OCI-LY7 (cell line): Measurements from ENCODE around the gene ZIM2.

Experiments
- EZH2phosphoT487 ChIP-seq: fragments of 200-600 bp; sonication (generic); IDR thresholded peaks from 2 replicates; pipeline ENCODE4 v1.6.1; 2018; ENCODE audit warnings: low read depth, borderline replicate concordance, mild to moderate bottlenecking, mixed run types, antibody characterized with exemption, low read length, moderate library complexity, mixed read lengths
- TF ChIP-seq, protein P1 (sequence below): fragments of 200-600 bp; sonication (generic); conservative IDR thresholded peaks from 2 replicates; pipeline ENCODE4 v1.5.1; 2014; ENCODE audit warnings: mild to moderate bottlenecking, antibody characterized with exemption, low read length, moderate library complexity, mixed read lengths

DNA sequence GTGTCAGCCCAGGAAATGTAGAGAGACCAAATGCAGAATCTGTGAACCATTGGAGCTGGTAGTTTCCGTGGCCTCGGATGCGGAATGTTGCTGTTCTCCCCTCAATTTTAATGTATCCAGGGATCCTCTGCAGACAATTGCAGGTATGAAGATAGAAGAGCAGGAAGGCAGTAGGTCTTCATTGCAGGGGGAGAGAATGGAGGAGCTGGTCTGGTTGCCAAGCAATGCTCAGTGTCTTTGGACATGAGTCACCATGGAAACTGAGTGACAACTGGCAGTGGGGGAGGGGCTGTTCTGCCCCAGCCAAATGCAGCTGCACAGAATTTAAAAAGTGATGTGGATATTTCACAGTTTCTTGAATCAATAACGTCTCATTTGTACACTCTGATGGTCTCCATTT lies 112.8 kb downstream of the ZIM2 start:
- TF ChIP-seq, protein P1, sequence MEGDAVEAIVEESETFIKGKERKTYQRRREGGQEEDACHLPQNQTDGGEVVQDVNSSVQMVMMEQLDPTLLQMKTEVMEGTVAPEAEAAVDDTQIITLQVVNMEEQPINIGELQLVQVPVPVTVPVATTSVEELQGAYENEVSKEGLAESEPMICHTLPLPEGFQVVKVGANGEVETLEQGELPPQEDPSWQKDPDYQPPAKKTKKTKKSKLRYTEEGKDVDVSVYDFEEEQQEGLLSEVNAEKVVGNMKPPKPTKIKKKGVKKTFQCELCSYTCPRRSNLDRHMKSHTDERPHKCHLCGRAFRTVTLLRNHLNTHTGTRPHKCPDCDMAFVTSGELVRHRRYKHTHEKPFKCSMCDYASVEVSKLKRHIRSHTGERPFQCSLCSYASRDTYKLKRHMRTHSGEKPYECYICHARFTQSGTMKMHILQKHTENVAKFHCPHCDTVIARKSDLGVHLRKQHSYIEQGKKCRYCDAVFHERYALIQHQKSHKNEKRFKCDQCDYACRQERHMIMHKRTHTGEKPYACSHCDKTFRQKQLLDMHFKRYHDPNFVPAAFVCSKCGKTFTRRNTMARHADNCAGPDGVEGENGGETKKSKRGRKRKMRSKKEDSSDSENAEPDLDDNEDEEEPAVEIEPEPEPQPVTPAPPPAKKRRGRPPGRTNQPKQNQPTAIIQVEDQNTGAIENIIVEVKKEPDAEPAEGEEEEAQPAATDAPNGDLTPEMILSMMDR, result no peak
- TF ChIP-seq EZH2phosphoT487, result no peak
